Endothelial cell of umbilical vein (primary cell): ENCODE results near the gene PRKG1. TPM values are rescaled to one million over a fixed set of nuclear protein-coding genes. Genes with fewer than 3 reads are reported as not detected.

Source experiments
- BruUV-seq: library from RNA; stranded (reverse); fragments of 400-500 nt; replicated peaks from 2 replicates; lab custom pipeline; 2021; lab: Mats Ljungman, UMichigan
- CTCF ChIA-PET: fragments of 300-600, 350-600 bp; sonication (Branson Sonifier 250); formaldehyde crosslinking; loops from one replicate; lab custom pipeline; 2021; ENCODE audit warnings: antibody characterized with exemption, inconsistent platforms; lab: Charles Lee
- POLR2A ChIA-PET: fragments of 300-600, 350-600 bp; sonication (Branson Sonifier 250); formaldehyde crosslinking; loops from one replicate; lab custom pipeline; 2021; ENCODE audit warnings: antibody characterized with exemption, inconsistent platforms; lab: Charles Lee
- DNase-seq: peaks from one replicate; pipeline ENCODE4 v3.0.0-alpha.2; 2011; ENCODE audit warnings: low read depth, low spot score
- FAIRE-seq: peaks from 2 replicates; lab custom pipeline; 2011; peaks lifted over from hg19 to GRCh38; lab: Jason Lieb, UNC
- H2AFZ ChIP-seq: 2 replicates; pipeline ENCODE4 v1.6.0; 2012; ENCODE audit warnings: low read depth, low read length, control low read depth, inconsistent platforms
- H3K27ac ChIP-seq: 2 replicates; pipeline ENCODE4 v1.5.1; 2011; ENCODE audit warnings: low read depth, mild to moderate bottlenecking, control low read depth, low read length, moderate library complexity; ENCODE audit not compliant: insufficient read depth
- H3K27me3 ChIP-seq, 2 experiments: 2 replicates each; pipeline versions ENCODE4 v1.6.0 to v1.6.1; 2011; ENCODE audit warnings: low read length in 2 of 2, mixed read lengths in 1 of 2; ENCODE audit not compliant: control insufficient read depth in 2 of 2, insufficient read depth in 2 of 2
- H3K36me3 ChIP-seq, 2 experiments: 2 replicates in 1 of 2; 3 replicates in 1 of 2; pipeline ENCODE4 v1.5.1; 2011; ENCODE audit warnings: low read length in 2 of 2, mild to moderate bottlenecking in 1 of 2, moderate library complexity in 1 of 2; ENCODE audit not compliant: control insufficient read depth in 2 of 2, insufficient read depth in 2 of 2; ENCODE audit errors: extremely low read depth in 1 of 2
- H3K4me1 ChIP-seq: 3 replicates; pipeline ENCODE4 v1.5.1; 2011; ENCODE audit warnings: mild to moderate bottlenecking, low read length; ENCODE audit not compliant: control insufficient read depth, insufficient read depth; ENCODE audit errors: extremely low read depth
- H3K4me2 ChIP-seq: 2 replicates; pipeline ENCODE4 v1.6.1; 2011; ENCODE audit warnings: low read length, control low read depth, mixed read lengths; ENCODE audit not compliant: insufficient read depth
- H3K4me3 ChIP-seq, 3 experiments: fragments of 200-600 bp in 1 of 3; sonication (generic), shearing (Covaris generic) in 1 of 3; replicated peaks in 1 of 3; 2 replicates each; pipeline ENCODE4 v1.5.1; 2011 to 2016; ENCODE audit warnings: control low read depth in 3 of 3, low read length in 3 of 3, mild to moderate bottlenecking in 2 of 3, inconsistent platforms in 1 of 3, low read depth in 1 of 3, moderate library complexity in 1 of 3; ENCODE audit not compliant: insufficient read depth in 1 of 3
- H3K79me2 ChIP-seq: 2 replicates; pipeline ENCODE4 v1.6.0; 2012; ENCODE audit warnings: low read length, inconsistent platforms; ENCODE audit not compliant: control insufficient read depth, insufficient read depth
- H3K9ac ChIP-seq: replicated peaks from 2 replicates; pipeline ENCODE3; 2011; ENCODE audit warnings: low read length, control low read depth; ENCODE audit not compliant: insufficient read depth; ENCODE audit errors: extremely low read depth
- H3K9me1 ChIP-seq: replicated peaks from 3 replicates; pipeline ENCODE4 v1.6.0; 2011; ENCODE audit warnings: mild to moderate bottlenecking, low read length; ENCODE audit not compliant: control insufficient read depth, insufficient read depth; ENCODE audit errors: extremely low read depth
- H3K9me3 ChIP-seq: replicated peaks from 2 replicates; pipeline ENCODE4 v1.5.1; 2012; ENCODE audit warnings: low read length, inconsistent platforms; ENCODE audit not compliant: control insufficient read depth, insufficient read depth
- H4K20me1 ChIP-seq: replicated peaks from 2 replicates; pipeline ENCODE3; 2011; ENCODE audit warnings: mild to moderate bottlenecking, low read length; ENCODE audit not compliant: control insufficient read depth, insufficient read depth; ENCODE audit errors: extremely low read depth
- EZH2 ChIP-seq: IDR thresholded peaks from 2 replicates; pipeline ENCODE4 v1.6.1; 2012; ENCODE audit warnings: borderline replicate concordance, low read depth, mild to moderate bottlenecking, moderate library complexity, low read length, inconsistent platforms; ENCODE audit not compliant: severe bottlenecking
- GATA2 ChIP-seq: IDR thresholded peaks from 2 replicates; pipeline ENCODE4 v1.7.0; 2011; ENCODE audit warnings: low read depth, mild to moderate bottlenecking, moderate library complexity, mixed read lengths, low read length; ENCODE audit not compliant: insufficient read length, insufficient read depth
- dilution Hi-C: fragments of 300-500 bp; cut with MboI; formaldehyde crosslinking; loops from one replicate; pipeline ENCODE4 v1.15.0; 2019; ENCODE audit warnings: low sequenced_read_pairs; ENCODE audit not compliant: extremely low pct_ligation_motif_present
- intact Hi-C: fragments of 100-400 bp; cut with micrococcal nuclease; formaldehyde crosslinking; loops from one replicate; pipeline ENCODE4 v1.10.0; 2022
- polyA plus RNA-seq, 4 experiments: library from polyadenylated mRNA; depleted of rRNA in 3 of 4; stranded (reverse) in 3 of 4; unstranded in 1 of 4; fragments of >200 nt; gene quantifications; 2 replicates each; pipeline versions ENCODE4 v1.2.1 to v1.2.3, GENCODE V29; 2011 to 2012; ENCODE audit warnings: missing spikeins in 1 of 4
- total RNA-seq: library from RNA; stranded (reverse); gene quantifications from 2 replicates; pipeline ENCODE4 v1.2.3, GENCODE V29; 2021
- TF ChIP-seq, protein P1 (sequence below), 2 donors: IDR thresholded peaks; 1 replicate in 1 of 2; 2 replicates in 1 of 2; pipeline ENCODE4 v1.5.1; 2011; ENCODE audit warnings: low read length in 2 of 2, mild to moderate bottlenecking in 2 of 2, moderate library complexity in 2 of 2, control low read depth in 1 of 2, inconsistent platforms in 1 of 2, low read depth in 1 of 2; ENCODE audit not compliant: insufficient read depth in 1 of 2; ENCODE audit errors: extremely low read depth in 1 of 2

Gene PRKG1
- total and polyA plus RNA-seq, 2 donors (not counting 3 experiments of a cell fraction or from before 2014, with no cell fraction given): 0.01 to 0.18 TPM

- POLR2A ChIA-PET: no interaction called here
- Histone ChIP-seq H2AFZ (no peak overlapping the region), H3K4me3 (no peak overlapping the region), H3K9me3 (no peaks in the 10 kb centered on the region), H3K27me3 (peaks cover 5 to 8% of the 10 kb centered on the region in 2 experiments), H3K4me1 (no peaks in the 10 kb centered on the region), H3K27ac (no peak overlapping the region), H3K4me2 (no peak overlapping the region), H3K9me1 (no peaks in the 10 kb centered on the region), H4K20me1 (no peaks in the 10 kb centered on the region), H3K36me3 (no peaks in the 10 kb centered on the region), H3K79me2 (no peaks in the 10 kb centered on the region), H3K9ac (no peak overlapping the region)
- no TSS peak for BruUV-seq
- no peak for DNase-seq
- intact Hi-C loops: no loop called here
- TF ChIP-seq, protein P1, sequence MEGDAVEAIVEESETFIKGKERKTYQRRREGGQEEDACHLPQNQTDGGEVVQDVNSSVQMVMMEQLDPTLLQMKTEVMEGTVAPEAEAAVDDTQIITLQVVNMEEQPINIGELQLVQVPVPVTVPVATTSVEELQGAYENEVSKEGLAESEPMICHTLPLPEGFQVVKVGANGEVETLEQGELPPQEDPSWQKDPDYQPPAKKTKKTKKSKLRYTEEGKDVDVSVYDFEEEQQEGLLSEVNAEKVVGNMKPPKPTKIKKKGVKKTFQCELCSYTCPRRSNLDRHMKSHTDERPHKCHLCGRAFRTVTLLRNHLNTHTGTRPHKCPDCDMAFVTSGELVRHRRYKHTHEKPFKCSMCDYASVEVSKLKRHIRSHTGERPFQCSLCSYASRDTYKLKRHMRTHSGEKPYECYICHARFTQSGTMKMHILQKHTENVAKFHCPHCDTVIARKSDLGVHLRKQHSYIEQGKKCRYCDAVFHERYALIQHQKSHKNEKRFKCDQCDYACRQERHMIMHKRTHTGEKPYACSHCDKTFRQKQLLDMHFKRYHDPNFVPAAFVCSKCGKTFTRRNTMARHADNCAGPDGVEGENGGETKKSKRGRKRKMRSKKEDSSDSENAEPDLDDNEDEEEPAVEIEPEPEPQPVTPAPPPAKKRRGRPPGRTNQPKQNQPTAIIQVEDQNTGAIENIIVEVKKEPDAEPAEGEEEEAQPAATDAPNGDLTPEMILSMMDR (IDR thresholded peaks at IDR 0.05; ENCODE audit: extremely low read depth in 1 of 2, insufficient read depth in 1 of 2, low read depth in 1 of 2, low read length in 2 of 2): no peak
- TF ChIP-seq GATA2: peak; percentile 18
- dilution Hi-C loops: no loop called here
- no peak for FAIRE-seq
- CTCF ChIA-PET: no interaction called here
Measured at GRCh38 chr10:51092402-51092801, 18.1 kb downstream of the PRKG1 start.

DNA sequence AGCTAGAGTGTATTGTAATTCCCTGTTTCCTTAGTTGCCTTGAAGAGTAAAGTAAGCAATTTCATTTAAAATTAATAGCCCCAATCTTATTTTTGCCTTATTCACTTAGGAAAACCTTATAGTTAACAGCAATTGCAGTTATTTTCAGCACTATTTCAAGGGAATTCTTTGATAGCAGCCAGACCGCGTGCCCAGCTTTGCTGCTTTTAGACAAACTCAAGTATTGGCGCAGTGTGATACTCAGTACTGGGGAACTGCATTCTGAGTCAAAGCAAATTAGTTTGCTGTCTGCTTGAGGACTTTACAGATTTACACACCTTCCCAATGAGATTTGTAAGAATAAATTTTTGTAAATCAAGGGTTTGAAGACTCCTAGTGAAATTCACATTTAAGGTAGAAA is 21.2 kb downstream of the PRKG1 start:
- H3K4me1 ChIP-seq: no peaks in the 10 kb centered on the region
- POLR2A ChIA-PET: no interaction called here
- no peak overlapping the region for H3K9ac ChIP-seq
- no peaks in the 10 kb centered on the region for H3K36me3 ChIP-seq
- no peak for TF ChIP-seq EZH2
- H3K27me3 ChIP-seq: peaks cover 5 to 8% of the 10 kb centered on the region in 2 experiments
- no peaks in the 10 kb centered on the region for H3K79me2 ChIP-seq
- H3K4me2 ChIP-seq: no peak overlapping the region
- dilution Hi-C loops (no loop called here), intact Hi-C loops (no loop called here)
- H4K20me1 ChIP-seq: no peaks in the 10 kb centered on the region
- no peak overlapping the region for H3K4me3 ChIP-seq
- no peaks in the 10 kb centered on the region for H3K9me1 ChIP-seq
- H3K9me3 ChIP-seq: no peaks in the 10 kb centered on the region
- FAIRE-seq: no peak
- CTCF ChIA-PET: interaction anchor here (0.9 to 1.4 kb wide), 2 partner anchors 12 to 23 kb away, joined by 3 to 4 read pairs; no protein-coding TSS in a partner anchor
- DNase-seq: no peak
- no TSS peak for BruUV-seq
- H3K27ac ChIP-seq: no peak overlapping the region
- no peak overlapping the region for H2AFZ ChIP-seq
